Activated T-cell treated with anti-CD3 and anti-CD28 coated beads, Interleukin-2, amount 50 U/mL, for 72 hours (primary cell): ENCODE data around the gene RAB5IF. TPM values are rescaled to one million over a fixed set of nuclear protein-coding genes. Genes with fewer than 3 reads are reported as not detected.

Source experiments
- ATAC-seq, 2 donors: fragments of 150-1000 bp; cut with Tn5 transposase; replicated peaks in 1 of 2; 2 replicates each; pipeline ENCODE4 v1.10.0; 2021; ENCODE audit warnings: moderate library complexity in 2 of 2, mild to moderate bottlenecking in 1 of 2
- DNase-seq, 2 donors: peaks; one replicate each; pipeline ENCODE4 v3.0.0; 2021 to 2022; ENCODE audit warnings: mixed read lengths in 1 of 2
- H3K27ac Mint-ChIP-seq: one replicate; pipeline ENCODE4 v1.8.0; 2022; ENCODE audit warnings: mild to moderate bottlenecking, moderate library complexity, mixed read lengths
- H3K27me3 Mint-ChIP-seq: one replicate; pipeline ENCODE4 v1.8.0; 2022; ENCODE audit warnings: low read depth, mixed read lengths
- H3K36me3 Mint-ChIP-seq, 2 donors: one replicate each; pipeline ENCODE4 v1.8.0; 2022; ENCODE audit warnings: mixed read lengths in 2 of 2, mild to moderate bottlenecking in 1 of 2; ENCODE audit not compliant: insufficient read depth in 2 of 2
- H3K4me1 Mint-ChIP-seq: one replicate; pipeline ENCODE4 v1.8.0; 2022; ENCODE audit warnings: low read depth, mixed read lengths
- H3K4me3 Mint-ChIP-seq, 2 donors: one replicate each; pipeline ENCODE4 v1.8.0; 2022; ENCODE audit warnings: mild to moderate bottlenecking in 2 of 2, mixed read lengths in 2 of 2, moderate library complexity in 2 of 2
- H3K9me3 Mint-ChIP-seq, 2 donors: one replicate each; pipeline ENCODE4 v1.8.0; 2022; ENCODE audit warnings: mixed read lengths in 2 of 2
- total RNA-seq, 2 donors: library from RNA; stranded (reverse); gene quantifications; one replicate each; pipeline ENCODE4 v1.2.3, GENCODE V29; 2022

RAB5IF gene
- total RNA-seq, 2 donors from 2014 or later = 78.2 to 88.3 TPM

GRCh38 chr20:36574366-36575135, 31.0 kb upstream of the RAB5IF start:
- H3K27ac Mint-ChIP-seq = peak overlapping the region; percentile 74
- H3K4me3 Mint-ChIP-seq = peak overlapping the region; percentile 82 to 98
- H3K27me3 Mint-ChIP-seq = no peaks in the 10 kb centered on the region
- ATAC-seq (no peak), DNase-seq (peak; percentile 42 to 46)
- H3K4me1 Mint-ChIP-seq = peaks cover 42% of the 10 kb centered on the region
- no peaks in the 10 kb centered on the region for H3K9me3 Mint-ChIP-seq
- H3K36me3 Mint-ChIP-seq = peaks cover 6 to 14% of the 10 kb centered on the region in 2 donors

- peaks cover 10 to 24% of the 10 kb centered on the region in 2 donors for H3K36me3 Mint-ChIP-seq
- no peak for ATAC-seq
- H3K4me1 Mint-ChIP-seq = peaks cover 53% of the 10 kb centered on the region
- DNase-seq = no peak
- no peaks in the 10 kb centered on the region for H3K27me3 Mint-ChIP-seq
- no peaks in the 10 kb centered on the region for H3K9me3 Mint-ChIP-seq
- peak overlapping the region; percentile 74 for H3K27ac Mint-ChIP-seq
- H3K4me3 Mint-ChIP-seq = peak overlapping the region; percentile 82 to 98
Measured at GRCh38 chr20:36576081-36576445, 29.5 kb upstream of the RAB5IF start.

- ATAC-seq = no peak
- H3K4me1 Mint-ChIP-seq = peaks cover 57% of the 10 kb centered on the region
- no peaks in the 10 kb centered on the region for H3K9me3 Mint-ChIP-seq
- DNase-seq = no peak
- no peak overlapping the region for H3K27ac Mint-ChIP-seq
- H3K36me3 Mint-ChIP-seq = peaks cover 14 to 28% of the 10 kb centered on the region in 2 donors
- no peaks in the 10 kb centered on the region for H3K27me3 Mint-ChIP-seq
- H3K4me3 Mint-ChIP-seq = no peak overlapping the region
Measured at GRCh38 chr20:36578356-36579041, 27.1 kb upstream of the RAB5IF start.

- Mint-ChIP-seq H3K4me1 (peaks cover 50% of the 10 kb centered on the region), H3K9me3 (no peaks in the 10 kb centered on the region), H3K36me3 (peaks cover 9 to 27% of the 10 kb centered on the region in 2 donors), H3K27ac (peak overlapping the region; percentile 9), H3K4me3 (no peak overlapping the region), H3K27me3 (no peaks in the 10 kb centered on the region)
- DNase-seq (no peak), ATAC-seq (no peak)
Measured at GRCh38 chr20:36579996-36580545, 25.5 kb upstream of the RAB5IF start.

- ATAC-seq (peak; percentile 92), DNase-seq (peak; percentile 48 to 50)
- no peaks in the 10 kb centered on the region for H3K9me3 Mint-ChIP-seq
- peaks cover 9 to 25% of the 10 kb centered on the region in 2 donors for H3K36me3 Mint-ChIP-seq
- peak overlapping the region; percentile 82 for H3K27ac Mint-ChIP-seq
- H3K27me3 Mint-ChIP-seq = no peaks in the 10 kb centered on the region
- H3K4me1 Mint-ChIP-seq = peaks cover 42% of the 10 kb centered on the region
- peak overlapping the region; percentile 40 to 47 for H3K4me3 Mint-ChIP-seq
Measured at GRCh38 chr20:36582322-36582721, 23.3 kb upstream of the RAB5IF start.

- ATAC-seq (no peak), DNase-seq (no peak)
- Mint-ChIP-seq H3K27me3 (no peaks in the 10 kb centered on the region), H3K4me3 (no peak overlapping the region), H3K27ac (peak overlapping the region; percentile 82), H3K36me3 (peaks cover 9 to 28% of the 10 kb centered on the region in 2 donors), H3K4me1 (peaks cover 47% of the 10 kb centered on the region), H3K9me3 (no peaks in the 10 kb centered on the region)
Measured at GRCh38 chr20:36582821-36583220, 22.8 kb upstream of the RAB5IF start.

GRCh38 chr20:36584018-36584481, 21.5 kb upstream of the RAB5IF start:
- ATAC-seq (no peak), DNase-seq (no peak)
- Mint-ChIP-seq H3K4me1 (peaks cover 48% of the 10 kb centered on the region), H3K27me3 (no peaks in the 10 kb centered on the region), H3K9me3 (no peaks in the 10 kb centered on the region), H3K27ac (peak overlapping the region; percentile 14), H3K4me3 (no peak overlapping the region), H3K36me3 (peaks cover 8 to 27% of the 10 kb centered on the region in 2 donors)

GRCh38 chr20:36585410-36586125, 20.0 kb upstream of the RAB5IF start:
- ATAC-seq (no peak), DNase-seq (no peak)
- H3K4me3 Mint-ChIP-seq = no peak overlapping the region
- H3K27me3 Mint-ChIP-seq = no peaks in the 10 kb centered on the region
- H3K27ac Mint-ChIP-seq = no peak overlapping the region
- H3K9me3 Mint-ChIP-seq = no peaks in the 10 kb centered on the region
- H3K36me3 Mint-ChIP-seq = peaks cover 4 to 15% of the 10 kb centered on the region in 2 donors
- peaks cover 39% of the 10 kb centered on the region for H3K4me1 Mint-ChIP-seq

GRCh38 chr20:36587388-36588070, 18.1 kb upstream of the RAB5IF start:
- H3K4me1 Mint-ChIP-seq = peaks cover 42% of the 10 kb centered on the region
- peaks cover 2 to 16% of the 10 kb centered on the region in 2 donors for H3K36me3 Mint-ChIP-seq
- H3K27ac Mint-ChIP-seq = peak overlapping the region; percentile 12
- DNase-seq = no peak
- no peaks in the 10 kb centered on the region for H3K27me3 Mint-ChIP-seq
- no peak for ATAC-seq
- H3K4me3 Mint-ChIP-seq = no peak overlapping the region
- no peaks in the 10 kb centered on the region for H3K9me3 Mint-ChIP-seq

GRCh38 chr20:36591281-36591680, 14.3 kb upstream of the RAB5IF start:
- no peak for DNase-seq
- no peak for ATAC-seq
- H3K4me3 Mint-ChIP-seq = peak overlapping the region; percentile 45 to 60
- H3K27me3 Mint-ChIP-seq = no peaks in the 10 kb centered on the region
- no peak overlapping the region for H3K27ac Mint-ChIP-seq
- peaks cover 2 to 21% of the 10 kb centered on the region in 2 donors for H3K36me3 Mint-ChIP-seq
- H3K9me3 Mint-ChIP-seq = no peaks in the 10 kb centered on the region
- peaks cover 74% of the 10 kb centered on the region for H3K4me1 Mint-ChIP-seq

- H3K9me3 Mint-ChIP-seq = no peaks in the 10 kb centered on the region
- peak; percentile 56 for ATAC-seq
- peak overlapping the region; percentile 45 to 60 for H3K4me3 Mint-ChIP-seq
- peaks cover 2 to 20% of the 10 kb centered on the region in 2 donors for H3K36me3 Mint-ChIP-seq
- peaks cover 71% of the 10 kb centered on the region for H3K4me1 Mint-ChIP-seq
- H3K27me3 Mint-ChIP-seq = no peaks in the 10 kb centered on the region
- DNase-seq = peak; percentile 48 to 71
- H3K27ac Mint-ChIP-seq = peak overlapping the region; percentile 36
Measured at GRCh38 chr20:36591854-36592641, 13.5 kb upstream of the RAB5IF start.
